Epidermal melanocyte (primary cell): ENCODE data around the gene CNKSR2.

Source experiments
- DNase-seq: peaks from one replicate; pipeline ENCODE4 v3.0.0; 2011; ENCODE audit warnings: low spot score; ENCODE audit not compliant: insufficient read length

CNKSR2 gene

GRCh38 chrX:21374163-21374993 is at the start of gene CNKSR2:
Gene CNKSR2 (plus strand): TSS chrX:21374418. CDS start chrX:21374898, 480 bp downstream.
- DNase-seq: no peak

DNA sequence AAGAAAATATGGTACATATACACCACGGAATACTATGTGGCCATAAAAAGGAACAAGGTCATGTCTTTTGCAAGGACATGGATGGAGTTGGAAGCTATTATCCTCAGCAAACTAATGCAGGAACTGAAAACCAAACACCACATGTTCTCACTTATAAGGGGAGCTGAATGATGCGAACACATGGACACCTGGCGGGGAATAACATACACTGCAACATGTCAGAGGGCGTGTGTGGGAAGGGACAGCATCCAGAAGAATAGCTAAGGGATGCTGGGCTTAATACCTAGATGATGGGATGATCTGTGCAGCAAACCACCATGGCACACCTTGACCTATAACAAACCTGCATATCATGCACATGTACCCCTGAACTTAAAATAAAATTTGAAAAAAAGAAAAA is 19.5 kb upstream of the CNKSR2 start:
- no peak for DNase-seq

GRCh38 chrX:21355831-21356230 is 18.4 kb upstream of the CNKSR2 start:
- DNase-seq: no peak

- no peak for DNase-seq
These were observed 4.6 kb upstream of the CNKSR2 start for GRCh38 chrX:21369613-21370012.

DNA sequence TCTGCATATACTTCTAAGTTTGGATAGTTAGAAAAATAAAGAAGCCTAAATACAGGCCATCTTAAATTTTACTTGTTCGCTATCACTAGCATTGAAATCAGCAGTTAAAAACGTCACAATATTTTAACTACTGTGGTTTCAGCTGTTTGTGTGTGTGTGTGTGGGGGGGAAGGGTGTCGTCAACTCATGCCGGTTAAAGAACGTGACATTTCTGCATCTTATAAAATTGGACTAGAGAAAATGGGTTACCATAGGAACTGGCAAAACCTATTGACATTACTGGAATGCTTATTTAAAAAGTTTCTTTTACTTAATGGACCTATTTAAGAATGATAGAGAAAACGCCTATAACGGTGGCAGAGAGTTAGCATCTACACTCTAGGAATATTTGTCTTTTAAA is 1.2 kb upstream of the CNKSR2 start:
- no peak for DNase-seq

GRCh38 chrX:21373637-21374162 is 518 bp upstream of the CNKSR2 start:
- no peak for DNase-seq

GRCh38 chrX:21374994-21375707 is 933 bp downstream of the CNKSR2 start:
- DNase-seq: no peak

- no peak for DNase-seq
These were observed 1.4 kb downstream of the CNKSR2 start for GRCh38 chrX:21375708-21376009.

DNA sequence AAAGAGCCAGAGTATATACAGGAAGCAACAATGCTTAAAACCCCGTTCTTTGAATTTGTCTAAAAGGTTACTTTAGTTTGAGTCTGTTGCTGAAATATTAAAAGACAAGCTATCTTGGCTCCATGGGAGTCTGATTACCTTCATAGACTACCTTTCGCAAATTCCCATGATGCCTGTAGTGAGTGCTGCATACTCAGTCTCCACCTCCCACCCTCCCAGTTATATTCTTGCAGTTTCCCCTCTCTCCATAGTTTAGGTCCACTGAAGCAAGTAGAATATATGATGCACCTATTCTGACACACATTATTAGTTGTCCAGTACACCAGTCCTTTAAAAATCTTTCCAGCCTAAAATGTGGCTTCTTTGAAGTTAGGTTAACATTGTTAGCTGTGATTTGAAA is 2.4 kb downstream of the CNKSR2 start:
- no peak for DNase-seq

GRCh38 chrX:21379991-21380390 is 5.8 kb downstream of the CNKSR2 start:
- no peak for DNase-seq

DNA sequence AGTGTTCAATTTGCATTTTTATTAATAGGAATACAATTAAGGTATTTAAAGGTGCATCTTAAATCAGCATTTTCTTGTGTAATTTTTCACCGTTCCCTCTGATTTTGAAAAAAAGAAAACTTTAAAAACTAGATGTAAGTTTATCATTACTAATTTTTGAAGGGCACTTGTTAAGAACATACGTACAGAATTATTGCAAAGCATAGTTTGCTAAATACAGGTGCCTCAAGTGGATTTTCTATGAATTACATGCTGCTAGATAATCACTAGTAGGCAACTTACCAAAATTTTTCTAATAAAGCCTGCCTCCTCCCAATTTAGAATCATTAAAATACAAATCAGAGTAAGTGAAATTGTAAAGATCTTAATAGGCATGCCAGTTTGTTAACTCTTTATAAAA is 8.5 kb downstream of the CNKSR2 start:
- DNase-seq: no peak

DNA sequence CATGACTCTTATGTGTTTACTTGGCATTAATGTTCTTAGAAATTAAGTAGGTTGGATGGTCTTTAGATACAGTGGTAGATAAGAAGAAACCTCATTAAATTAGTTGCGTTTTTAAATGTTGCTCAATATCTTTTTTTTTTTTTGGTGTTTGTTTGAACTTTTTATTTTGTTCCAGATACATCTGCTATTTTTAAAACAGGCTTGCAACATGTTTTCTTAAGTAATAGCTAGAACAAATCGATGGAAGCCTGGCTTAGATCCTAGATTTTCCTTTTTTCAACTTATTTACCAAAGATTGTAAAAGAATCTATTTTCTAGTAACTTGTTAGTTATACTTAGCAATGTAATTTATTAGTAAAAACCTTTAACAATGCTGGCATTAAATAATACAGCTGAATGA is 9.3 kb downstream of the CNKSR2 start:
- no peak for DNase-seq

- DNase-seq: no peak
These were observed 10.0 kb downstream of the CNKSR2 start for GRCh38 chrX:21384178-21384577.

DNA sequence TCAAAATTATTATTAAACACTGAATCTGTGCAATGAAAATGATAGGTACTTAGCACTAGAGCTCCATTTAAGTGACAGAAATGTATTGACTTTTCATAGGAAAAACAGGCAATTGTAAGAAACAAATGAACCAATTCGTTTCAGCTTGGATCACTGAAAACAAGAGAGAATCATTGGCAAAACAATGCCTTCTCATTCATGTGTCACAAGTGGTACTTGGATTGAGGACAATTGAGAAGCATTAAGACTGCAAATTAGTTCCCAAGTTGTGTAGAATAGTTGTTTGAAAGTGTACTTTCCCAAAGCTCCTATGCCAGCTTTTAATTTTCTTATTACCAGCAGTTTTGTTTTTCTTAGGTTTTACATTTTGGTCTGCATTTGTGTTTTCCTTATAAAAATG is 20.6 kb downstream of the CNKSR2 start:
- DNase-seq: no peak

- DNase-seq: no peak
These were observed 24.2 kb downstream of the CNKSR2 start for GRCh38 chrX:21398426-21398825.

DNA sequence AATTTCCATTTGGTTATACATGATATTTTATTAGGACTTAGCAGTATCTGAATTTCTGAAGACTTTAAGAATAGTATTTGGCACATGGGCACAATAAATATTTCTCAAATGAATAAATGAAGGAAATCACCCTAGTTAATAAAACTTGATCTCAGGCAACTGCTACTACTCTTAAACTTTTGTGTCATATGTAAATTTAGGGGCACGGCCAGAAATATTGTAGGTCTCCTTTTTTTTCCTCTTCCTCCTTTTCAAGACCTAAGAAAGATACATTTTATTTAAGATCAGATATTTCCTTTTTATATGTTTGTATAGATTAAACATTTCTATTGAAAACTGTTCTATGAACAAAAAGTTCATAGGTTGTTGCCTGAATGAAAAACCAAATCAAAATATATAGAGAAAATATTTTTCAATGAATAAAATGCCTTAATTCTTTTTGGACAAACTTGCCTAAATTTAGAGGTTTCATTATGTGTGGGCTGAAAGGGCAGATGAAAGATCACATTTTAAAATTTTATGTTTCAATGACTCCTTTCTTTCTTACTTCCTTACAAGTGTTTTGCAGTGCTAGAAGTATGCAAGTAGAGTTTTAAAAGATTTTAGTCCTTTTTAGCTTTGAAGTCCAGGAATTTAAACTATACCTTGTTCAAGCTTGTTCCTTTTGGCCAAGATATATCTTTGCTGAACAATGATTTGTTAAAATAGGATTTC is 26.3 kb downstream of the CNKSR2 start:
- no peak for DNase-seq

DNA sequence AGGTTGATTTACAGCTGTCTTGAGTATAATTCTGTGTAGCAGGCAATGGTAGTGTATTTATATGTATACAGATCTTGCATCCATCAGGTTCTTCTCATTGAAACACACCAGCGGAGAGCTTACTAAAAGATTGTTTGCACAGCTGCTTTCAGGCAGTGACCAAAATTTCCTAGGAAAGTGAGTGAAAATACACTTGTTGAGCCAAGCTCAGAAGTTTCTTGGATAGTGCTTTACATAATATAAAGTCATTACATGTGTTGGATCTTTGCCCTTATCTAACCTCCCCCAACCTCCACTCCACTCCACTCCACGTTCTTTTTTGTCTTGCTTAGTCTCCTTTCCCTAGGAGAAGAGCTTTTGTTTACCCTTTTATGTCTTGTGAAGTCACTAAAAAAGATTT is 34.1 kb downstream of the CNKSR2 start:
- DNase-seq: no peak

- no peak for DNase-seq
These were observed 34.6 kb downstream of the CNKSR2 start for GRCh38 chrX:21408788-21409187.

DNA sequence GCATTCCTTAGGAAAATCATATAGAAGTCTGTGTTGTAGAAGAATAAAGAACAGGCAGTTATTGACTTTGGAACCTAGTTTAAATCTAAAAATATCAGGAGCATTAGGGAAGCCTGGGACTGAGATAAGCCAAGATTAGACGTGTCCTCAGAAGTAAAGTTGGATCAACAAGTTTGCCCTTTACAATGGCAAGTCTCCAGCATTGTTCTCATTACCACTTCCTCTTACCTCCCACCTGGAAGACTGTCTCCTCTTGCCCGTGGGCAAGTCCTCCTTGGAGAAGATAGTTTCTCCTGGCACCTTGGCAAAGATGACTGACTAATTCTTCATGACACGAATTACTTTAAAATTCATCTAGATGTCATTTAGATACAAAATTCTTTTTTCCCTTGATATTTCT is 37.8 kb downstream of the CNKSR2 start:
- DNase-seq: no peak

DNA sequence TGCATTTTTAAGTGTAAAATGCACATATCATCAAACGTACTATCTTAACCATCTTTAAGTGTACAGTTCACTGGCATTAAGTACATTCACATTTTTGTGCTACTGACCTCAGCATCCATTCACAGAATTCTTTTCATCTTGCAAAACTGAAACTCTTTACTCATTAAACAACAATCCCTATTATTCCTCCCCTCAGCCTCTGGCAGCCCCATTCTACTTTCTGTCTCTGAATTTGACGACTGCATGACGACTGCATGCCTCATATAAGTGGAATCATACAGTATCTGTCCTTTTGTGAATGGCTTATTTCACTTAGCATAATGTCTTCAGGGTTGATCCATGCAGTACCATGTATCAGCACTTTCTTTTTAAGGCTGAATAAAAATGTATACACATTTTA is 38.7 kb downstream of the CNKSR2 start:
- DNase-seq: no peak

GRCh38 chrX:21427086-21427485 is 52.9 kb downstream of the CNKSR2 start:
- no peak for DNase-seq

DNA sequence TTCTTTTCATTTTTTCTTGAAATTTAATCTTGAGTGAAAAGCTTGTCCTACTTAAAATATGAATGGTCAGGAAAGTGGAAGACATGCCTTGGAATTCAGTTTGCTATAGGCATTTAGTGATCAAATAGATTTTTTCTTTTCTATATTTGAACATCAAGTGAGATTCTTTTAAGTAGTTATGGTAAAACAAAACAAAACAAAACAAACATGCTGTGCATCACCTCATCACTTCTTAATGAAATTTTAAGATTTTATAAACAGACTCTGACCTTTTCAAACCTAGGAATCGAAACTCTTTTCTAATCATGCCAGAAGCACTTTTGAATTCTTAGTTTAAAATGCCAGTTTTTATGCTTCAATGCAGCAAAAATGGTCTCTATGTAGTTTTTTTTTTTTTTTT is 62.8 kb downstream of the CNKSR2 start:
- DNase-seq: no peak
